Gastrocnemius medialis (tissue), 4 donors: ENCODE data around the gene SLC38A4. TPM values are rescaled to one million over a fixed set of nuclear protein-coding genes. Genes with fewer than 3 reads are reported as not detected.

ENCODE experiments used
- ATAC-seq, 2 donors: fragments of 150-250 bp; one replicate each; pipeline ENCODE4 v1.9.1; 2016
- DNase-seq, 2 donors: peaks; one replicate each; pipeline ENCODE4 v3.0.0-alpha.2; 2019
- H3K27ac ChIP-seq, 4 donors: fragments of 200-600 bp; sonication (generic); 1 replicate in 1 of 4; 2 replicates in 3 of 4; pipeline ENCODE4 v1.5.1; 2016 to 2018; ENCODE audit warnings: mild to moderate bottlenecking in 2 of 4, moderate library complexity in 1 of 4
- H3K27me3 ChIP-seq, 3 donors: fragments of 200-600 bp; sonication (generic) in 2 of 3; 1 replicate in 1 of 3; 2 replicates in 2 of 3; pipeline versions ENCODE4 v1.5.1 to v1.6.0; 2016 to 2019; ENCODE audit warnings: mild to moderate bottlenecking in 1 of 3, moderate library complexity in 1 of 3
- H3K36me3 ChIP-seq, 2 donors: fragments of 200-600 bp; sonication (generic) in 1 of 2; one replicate each; pipeline ENCODE4 v1.5.1; 2017 to 2018
- H3K4me1 ChIP-seq, 2 donors: fragments of 200-600 bp; sonication (generic) in 1 of 2; one replicate each; pipeline ENCODE4 v1.5.1; 2016 to 2017; ENCODE audit warnings: mild to moderate bottlenecking in 2 of 2
- H3K4me3 ChIP-seq, 4 donors: fragments of 200-600 bp; sonication (generic) in 3 of 4; 1 replicate in 1 of 4; 2 replicates in 3 of 4; pipeline ENCODE4 v1.5.1; 2016 to 2019; ENCODE audit warnings: mild to moderate bottlenecking in 2 of 4
- H3K9me3 ChIP-seq, 3 donors: fragments of 200-600 bp; sonication (generic) in 2 of 3; 1 replicate in 1 of 3; 2 replicates in 2 of 3; pipeline ENCODE4 v1.5.1; 2016 to 2019
- CTCF ChIP-seq, 5 experiments: fragments of 450-650 bp in 3 of 5; fragments of 200-600 bp in 2 of 5; sonication (generic) in 2 of 5; IDR thresholded peaks in 4 of 5; conservative IDR thresholded peaks in 1 of 5; 1 replicate in 4 of 5; 2 replicates in 1 of 5; pipeline ENCODE4 v1.5.1; 2016 to 2019; ENCODE audit warnings: antibody characterized with exemption in 5 of 5, mild to moderate bottlenecking in 3 of 5, moderate library complexity in 3 of 5
- POLR2A ChIP-seq, 2 donors: fragments of 450-650 bp; IDR thresholded peaks; one replicate each; pipeline ENCODE4 v1.6.1; 2017; ENCODE audit warnings: antibody characterized with exemption in 2 of 2, mild to moderate bottlenecking in 2 of 2, moderate library complexity in 2 of 2
- in situ Hi-C, 4 donors: fragments of 200-750 bp; cut with MboI; loops; one replicate each; pipeline versions ENCODE4 v1.15.0 to v1.8.0; 2017; ENCODE audit warnings: low sequenced_read_pairs in 4 of 4
- intact Hi-C: fragments of 100-400 bp; cut with DNase I; formaldehyde crosslinking; loops from one replicate; pipeline ENCODE4 v1.15.1; 2023; ENCODE audit warnings: low total_unique reads
- total RNA-seq, 4 donors: library from RNA; depleted of rRNA; stranded (reverse); fragments of >200 nt; gene quantifications; one replicate each; pipeline versions ENCODE4 v1.1.0 to v1.2.3, GENCODE V29; 2016

Gene SLC38A4
- total RNA-seq, 4 donors from 2014 or later, result 14.7 to 46.0 (median 23.0) TPM

GRCh38 chr12:46808955-46809697 is 16.7 kb downstream of the SLC38A4 start:
- TF ChIP-seq POLR2A (IDR thresholded peaks at IDR 0.05), result no peak
- TF ChIP-seq CTCF (IDR thresholded peaks at IDR 0.05 in 4 of 5, conservative IDR thresholded peaks at IDR 0.05 in 1 of 5), result no peak
- no peaks in the 10 kb centered on the region for H3K27me3 ChIP-seq

GRCh38 chr12:46808317-46808716 is 17.5 kb downstream of the SLC38A4 start:
- no peak for TF ChIP-seq CTCF (IDR thresholded peaks at IDR 0.05 in 4 of 5, conservative IDR thresholded peaks at IDR 0.05 in 1 of 5)
- TF ChIP-seq POLR2A (IDR thresholded peaks at IDR 0.05), result no peak
- Histone ChIP-seq H3K9me3 (no peaks in the 10 kb centered on the region), H3K27me3 (no peaks in the 10 kb centered on the region), H3K4me1 (no peaks in the 10 kb centered on the region), H3K36me3 (no peaks in the 10 kb centered on the region), H3K27ac (no peak overlapping the region), H3K4me3 (no peak overlapping the region)
- DNase-seq, result no peak
- intact Hi-C loops, result no loop called here
- in situ Hi-C loops, result no loop called here
- no peak for ATAC-seq

More at GRCh38 chr12:46808955-46809697, 16.7 kb downstream of the SLC38A4 start:
- Histone ChIP-seq H3K4me3 (no peak overlapping the region), H3K36me3 (no peaks in the 10 kb centered on the region), H3K4me1 (no peaks in the 10 kb centered on the region), H3K27ac (no peak overlapping the region), H3K9me3 (no peaks in the 10 kb centered on the region)
- intact Hi-C loops (no loop called here), in situ Hi-C loops (no loop called here)
- ATAC-seq (no peak), DNase-seq (no peak)

- no peaks in the 10 kb centered on the region for H3K36me3 ChIP-seq
- DNase-seq (no peak), ATAC-seq (no peak)
- H3K4me1 ChIP-seq, result peaks cover 0 to 10% of the 10 kb centered on the region in 2 donors
- intact Hi-C loops (no loop called here), in situ Hi-C loops (no loop called here)
- TF ChIP-seq CTCF (IDR thresholded peaks at IDR 0.05 in 4 of 5, conservative IDR thresholded peaks at IDR 0.05 in 1 of 5), result no peak
- no peak for TF ChIP-seq POLR2A (IDR thresholded peaks at IDR 0.05)
- no peaks in the 10 kb centered on the region for H3K9me3 ChIP-seq
- peak overlapping the region in 2 of 4 donors; percentile 46 to 51 for H3K27ac ChIP-seq
- H3K27me3 ChIP-seq, result no peaks in the 10 kb centered on the region
- peak overlapping the region in 1 of 4 donors; percentile 42 for H3K4me3 ChIP-seq
Observed at GRCh38 chr12:46804054-46804453, 21.7 kb downstream of the SLC38A4 start.

- Histone ChIP-seq H3K27ac (peak overlapping the region in 3 of 4 donors; percentile 2 to 51 (median 46)), H3K4me3 (peak overlapping the region in 3 of 4 donors; percentile 19 to 42 (median 40)), H3K36me3 (no peaks in the 10 kb centered on the region), H3K4me1 (peaks cover 0 to 10% of the 10 kb centered on the region in 2 donors), H3K9me3 (no peaks in the 10 kb centered on the region), H3K27me3 (no peaks in the 10 kb centered on the region)
- intact Hi-C loops, result no loop called here
- TF ChIP-seq CTCF (IDR thresholded peaks at IDR 0.05 in 4 of 5, conservative IDR thresholded peaks at IDR 0.05 in 1 of 5) (no peak), POLR2A (IDR thresholded peaks at IDR 0.05) (no peak)
- DNase-seq (no peak), ATAC-seq (no peak)
- in situ Hi-C loops, result no loop called here
Observed at GRCh38 chr12:46803517-46803916, 22.3 kb downstream of the SLC38A4 start.
